Dendritic cell treated with granulocyte-macrophage colony-stimulating factor and Interleukin-4, amounts not matched to agents 40 ng/mL and 50 ng/mL, for 4 days (primary cell): ENCODE results near the gene MRPL45.

ENCODE experiments used
- H3K27ac Mint-ChIP-seq: one replicate; pipeline ENCODE4 v1.8.0; 2022; ENCODE audit warnings: mild to moderate bottlenecking, mixed read lengths
- H3K27me3 Mint-ChIP-seq: one replicate; pipeline ENCODE4 v1.8.0; 2022; ENCODE audit warnings: mild to moderate bottlenecking, mixed read lengths
- H3K36me3 Mint-ChIP-seq: one replicate; pipeline ENCODE4 v1.8.0; 2022; ENCODE audit warnings: low read depth, mixed read lengths
- H3K4me1 Mint-ChIP-seq: one replicate; pipeline ENCODE4 v1.8.0; 2022; ENCODE audit warnings: low read depth, mixed read lengths
- H3K4me3 Mint-ChIP-seq: one replicate; pipeline ENCODE4 v1.8.0; 2022; ENCODE audit warnings: mild to moderate bottlenecking, moderate library complexity, mixed read lengths
- H3K9me3 Mint-ChIP-seq: one replicate; pipeline ENCODE4 v1.8.0; 2022; ENCODE audit warnings: mixed read lengths
- intact Hi-C: fragments of 100-400 bp; cut with micrococcal nuclease; formaldehyde crosslinking; loops from one replicate; pipeline ENCODE4 v1.15.0; 2022

The MRPL45 gene

DNA sequence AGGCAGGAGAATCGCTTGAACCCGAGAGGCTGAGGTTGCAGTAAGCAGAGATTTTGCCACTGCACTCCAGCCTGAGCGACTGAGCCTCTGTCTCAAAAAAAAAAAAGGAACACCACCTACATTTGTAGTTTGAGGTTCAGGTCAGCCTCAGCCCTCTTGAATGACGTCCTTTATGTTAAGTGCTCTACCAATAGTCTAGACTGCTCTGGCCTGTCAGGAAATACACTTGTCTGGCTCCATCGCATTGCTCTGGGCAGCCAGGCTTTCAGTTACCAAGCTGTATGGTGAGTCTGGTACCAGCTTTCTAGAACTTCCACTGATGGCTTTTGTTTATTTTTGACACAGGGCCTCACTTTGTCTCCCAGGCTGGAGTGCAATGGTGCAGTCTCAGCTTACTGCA, 66.0 kb downstream of the MRPL45 start:
- H3K27me3 Mint-ChIP-seq, result no peaks in the 10 kb centered on the region
- H3K4me1 Mint-ChIP-seq, result no peaks in the 10 kb centered on the region
- no peak overlapping the region for H3K4me3 Mint-ChIP-seq
- intact Hi-C loops, result no loop called here
- peaks cover 62% of the 10 kb centered on the region for H3K36me3 Mint-ChIP-seq
- no peaks in the 10 kb centered on the region for H3K9me3 Mint-ChIP-seq
- H3K27ac Mint-ChIP-seq, result no peak overlapping the region

DNA sequence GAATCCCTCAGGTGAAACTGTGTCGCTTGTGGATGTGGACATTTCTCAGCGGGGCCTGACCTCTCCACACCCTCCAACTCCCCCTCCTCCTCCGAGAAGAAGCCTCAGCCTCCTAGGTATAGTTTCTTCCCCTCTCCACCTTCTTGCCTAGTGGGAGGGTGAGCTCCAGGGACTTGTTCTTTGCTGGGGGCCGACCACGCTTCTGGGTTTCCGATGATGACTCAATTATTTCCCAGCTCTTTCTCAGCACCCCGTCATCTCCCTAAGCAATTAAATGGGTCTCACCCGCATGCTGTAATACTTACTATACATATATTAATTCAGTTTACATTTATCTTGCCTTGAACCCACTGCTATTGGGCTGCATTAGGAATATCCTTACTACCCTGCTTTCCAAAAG, 67.8 kb downstream of the MRPL45 start:
- intact Hi-C loops, result no loop called here
- no peaks in the 10 kb centered on the region for H3K4me1 Mint-ChIP-seq
- H3K9me3 Mint-ChIP-seq, result no peaks in the 10 kb centered on the region
- H3K27me3 Mint-ChIP-seq, result no peaks in the 10 kb centered on the region
- no peak overlapping the region for H3K27ac Mint-ChIP-seq
- H3K4me3 Mint-ChIP-seq, result no peak overlapping the region
- H3K36me3 Mint-ChIP-seq, result peaks cover 79% of the 10 kb centered on the region

DNA sequence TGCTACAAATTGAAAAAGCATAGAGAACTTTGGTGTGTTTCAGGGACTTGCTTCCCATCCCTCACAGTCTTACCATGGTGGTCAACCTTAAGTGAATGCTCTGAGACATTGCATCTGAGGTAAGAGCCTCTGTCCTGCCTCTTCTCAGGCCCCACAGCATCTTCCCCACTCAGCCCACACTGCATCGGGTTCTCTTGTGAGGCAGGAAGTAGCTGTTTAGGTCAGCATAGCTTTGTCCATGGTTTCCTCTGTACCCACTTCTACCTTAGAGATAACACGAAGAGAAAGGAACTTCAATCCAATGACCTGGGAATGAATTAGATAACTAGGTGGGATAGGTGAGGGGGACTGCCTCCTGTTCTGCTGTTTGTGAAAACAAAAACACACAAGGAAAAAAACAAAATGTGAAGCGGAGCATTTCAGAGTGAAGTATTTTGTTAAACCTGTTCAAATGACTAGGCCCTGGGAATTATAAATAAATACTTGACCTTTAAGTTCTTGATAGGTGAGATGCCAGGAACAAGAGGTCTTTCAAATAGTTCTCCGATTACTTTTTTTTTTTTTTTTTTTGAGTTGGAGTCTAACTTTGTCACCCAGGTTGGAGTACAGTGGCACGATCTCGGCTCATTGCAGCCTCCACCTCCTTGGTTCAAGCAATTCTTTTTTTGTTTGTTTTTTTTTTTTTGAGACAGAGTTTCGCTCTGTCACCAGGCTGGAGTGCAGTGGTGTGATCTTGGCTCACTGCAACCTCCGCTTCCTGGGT, 72.3 kb downstream of the MRPL45 start:
- no peaks in the 10 kb centered on the region for H3K4me1 Mint-ChIP-seq
- no peak overlapping the region for H3K27ac Mint-ChIP-seq
- H3K9me3 Mint-ChIP-seq, result no peaks in the 10 kb centered on the region
- H3K36me3 Mint-ChIP-seq, result peaks cover 95% of the 10 kb centered on the region
- no peaks in the 10 kb centered on the region for H3K27me3 Mint-ChIP-seq
- intact Hi-C loops, result no loop called here
- no peak overlapping the region for H3K4me3 Mint-ChIP-seq
